GM12891 (cell line): ENCODE measurements around the gene CDH13.

Source experiments
- POLR2A ChIP-seq: IDR thresholded peaks from 2 replicates; pipeline ENCODE4 v1.6.1; 2011; ENCODE audit warnings: low read depth, low read length, control low read depth
- POLR2AphosphoS5 ChIP-seq: IDR thresholded peaks from 2 replicates; pipeline ENCODE4 v1.6.1; 2011; ENCODE audit warnings: low read depth, low read length, control low read depth
- POU2F2 ChIP-seq: IDR thresholded peaks from 2 replicates; pipeline ENCODE4 v1.6.1; 2011; ENCODE audit warnings: low read depth, mild to moderate bottlenecking, control low read depth, low read length, moderate library complexity
- SPI1 ChIP-seq: IDR thresholded peaks from 2 replicates; pipeline ENCODE4 v1.6.1; 2011; ENCODE audit warnings: low read depth, low read length, control low read depth
- TAF1 ChIP-seq: IDR thresholded peaks from 2 replicates; pipeline ENCODE4 v1.6.1; 2011; ENCODE audit warnings: low read depth, low read length, control low read depth

DNA sequence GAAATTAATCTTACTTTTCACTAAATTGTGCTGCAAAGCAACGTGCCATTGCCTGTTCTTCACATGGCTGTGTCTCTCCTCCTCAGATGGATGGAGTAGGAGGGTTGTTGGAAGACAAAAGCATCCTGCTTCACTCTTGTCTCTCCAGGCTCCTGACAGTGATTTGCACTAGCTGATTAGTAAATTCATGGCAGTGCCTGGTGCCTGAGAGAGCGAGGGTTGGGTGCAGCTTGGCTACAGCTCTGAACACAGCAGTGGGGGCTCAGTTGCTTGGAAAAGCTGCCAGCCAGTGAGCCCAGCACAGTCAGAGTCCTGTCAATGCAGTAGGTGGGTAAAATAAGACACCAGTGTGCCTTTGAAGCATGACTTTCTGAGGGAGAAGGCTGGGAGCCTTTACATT lies 37.4 kb downstream of the CDH13 start:
- no peak for TF ChIP-seq POLR2AphosphoS5
- TF ChIP-seq SPI1: no peak
- TF ChIP-seq POLR2A: no peak
- TF ChIP-seq TAF1: no peak
- TF ChIP-seq POU2F2: no peak
